GM12875 (cell line): Measurements from ENCODE around the gene PSMB9.

Experiments used
- H3K4me3 ChIP-seq: one replicate; pipeline ENCODE4 v1.5.1; 2011; ENCODE audit warnings: low read depth, low read length, control low read depth
- CTCF ChIP-seq: IDR thresholded peaks from 2 replicates; pipeline ENCODE4 v1.5.1; 2011; ENCODE audit warnings: low read depth, mild to moderate bottlenecking, control low read depth, inconsistent platforms, low read length, moderate library complexity, borderline replicate concordance; ENCODE audit not compliant: insufficient read depth

Gene PSMB9

GRCh38 chr6:32887616-32888015 is 33.6 kb downstream of the PSMB9 start:
- no peak for TF ChIP-seq CTCF
- H3K4me3 ChIP-seq: no peak overlapping the region

GRCh38 chr6:32888576-32888975 is 34.6 kb downstream of the PSMB9 start:
- no peak for TF ChIP-seq CTCF

GRCh38 chr6:32889533-32889932 is 35.5 kb downstream of the PSMB9 start:
- TF ChIP-seq CTCF: no peak

More at GRCh38 chr6:32888576-32888975, 34.6 kb downstream of the PSMB9 start:
- no peak overlapping the region for H3K4me3 ChIP-seq

DNA sequence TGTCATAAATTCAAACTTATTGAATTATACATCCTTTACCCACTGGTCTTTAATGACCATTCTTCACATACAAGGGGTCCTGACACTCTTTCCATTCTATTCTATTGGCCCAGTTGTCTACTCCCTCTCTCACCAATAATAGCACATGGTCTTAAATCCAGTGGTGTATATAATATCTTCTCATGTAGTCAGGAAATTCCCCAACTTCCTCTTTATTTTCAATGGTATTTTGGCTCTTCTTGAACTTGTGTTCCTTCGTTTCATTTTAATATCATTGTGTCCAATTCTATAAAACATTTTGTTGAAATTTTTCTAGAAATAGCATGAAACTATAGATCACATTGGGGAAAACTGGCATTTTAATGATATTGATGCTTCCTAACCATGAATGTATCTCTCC is 36.8 kb downstream of the PSMB9 start:
- H3K4me3 ChIP-seq: no peak overlapping the region
- TF ChIP-seq CTCF: no peak

More at GRCh38 chr6:32889533-32889932, 35.5 kb downstream of the PSMB9 start:
- no peak overlapping the region for H3K4me3 ChIP-seq

DNA sequence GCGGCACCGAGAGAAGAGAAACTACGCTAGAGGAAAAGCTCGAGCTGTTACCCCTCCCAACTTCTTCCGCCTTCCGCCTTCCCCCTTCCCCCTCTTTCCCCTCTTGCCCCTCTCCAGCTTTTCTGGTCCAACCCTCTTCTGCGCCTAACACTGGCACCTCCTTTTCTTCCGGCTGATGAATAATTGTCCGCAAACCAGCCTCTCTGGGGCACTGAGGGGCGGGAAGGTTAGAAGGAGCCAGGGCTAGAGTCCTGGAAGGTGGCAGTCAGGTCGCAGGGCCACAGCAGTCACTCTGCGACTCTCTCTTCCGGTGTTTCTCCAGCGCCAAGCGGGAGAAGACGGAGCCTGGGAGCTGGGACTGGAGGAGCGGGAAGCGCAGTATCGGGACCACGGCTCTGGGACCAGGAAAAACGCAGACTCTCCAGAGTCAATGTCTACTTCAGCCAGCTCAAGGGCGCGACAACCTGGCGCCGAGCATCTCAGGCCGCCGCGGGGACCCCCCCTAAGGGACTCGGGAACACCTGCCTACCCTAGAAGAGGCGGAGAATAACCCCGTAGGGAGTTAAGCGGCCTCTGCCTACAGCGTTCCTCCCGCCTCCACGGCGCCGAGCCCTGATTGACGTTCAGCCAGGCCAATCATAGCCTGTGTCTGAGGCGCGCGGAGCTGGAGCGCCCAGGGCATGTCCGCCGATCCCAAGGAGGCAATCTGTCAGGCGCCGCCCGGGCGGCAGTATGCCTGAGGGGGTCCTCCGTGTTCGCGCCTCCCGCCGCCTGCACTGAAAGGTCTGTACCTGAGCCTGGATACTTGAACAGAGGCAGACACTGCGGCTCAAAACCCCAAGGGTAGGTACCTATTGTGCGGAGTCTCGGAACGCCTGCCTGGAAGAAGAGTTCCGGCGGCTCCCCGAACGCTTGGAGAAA is 40.4 kb downstream of the PSMB9 start:
- H3K4me3 ChIP-seq: peak overlapping the region; percentile 68
- TF ChIP-seq CTCF: no peak

DNA sequence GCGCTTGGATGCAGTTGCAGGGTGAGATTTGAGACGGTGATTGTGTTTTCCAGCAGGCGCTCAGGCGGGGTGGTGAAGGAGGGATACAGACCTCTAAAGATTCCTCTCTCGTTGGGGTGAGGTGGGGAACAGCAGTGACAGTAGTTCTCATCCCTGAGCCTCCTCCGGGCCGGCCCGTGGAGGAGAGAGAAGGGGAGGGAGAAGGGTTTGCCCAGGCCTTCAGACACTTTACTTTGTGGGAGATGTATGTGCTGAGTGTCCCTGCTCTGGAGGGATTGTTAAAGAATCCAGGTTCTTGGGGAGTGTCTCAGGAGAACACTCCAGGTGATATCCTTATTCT is 41.0 kb downstream of the PSMB9 start:
- H3K4me3 ChIP-seq: peak overlapping the region; percentile 68

More for the DNA sequence above, 41.0 kb downstream of the PSMB9 start:
- TF ChIP-seq CTCF: no peak
